ENCODE measurements around the gene MED8.
"Not testable (repeated sequence)": the region's sequence is repeated elsewhere in the genome, so short reads cannot be mapped to it uniquely, and the experiment has no call there.

MED8 gene

DNA sequence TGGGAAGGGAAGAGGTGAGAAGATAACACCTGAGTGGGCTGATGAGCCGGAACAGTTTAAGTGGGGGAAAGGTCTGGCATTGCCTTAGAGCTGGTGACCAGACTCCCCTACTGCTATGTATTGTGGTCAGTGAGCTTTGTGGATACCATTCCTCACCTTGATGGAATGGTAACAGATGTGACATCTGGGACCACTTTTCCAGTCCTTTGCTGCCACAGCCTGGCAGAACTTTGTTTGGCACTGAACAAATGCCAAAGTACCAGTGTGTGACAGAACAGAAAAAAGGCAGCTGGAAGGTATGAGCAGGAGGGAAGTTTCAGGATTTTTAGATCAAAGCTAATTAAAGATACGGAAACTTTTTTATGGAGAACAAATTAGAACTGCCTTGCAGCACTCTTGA, 6.2 kb downstream of the MED8 start:
- peak in 30 of 51 donors; percentile 3 to 70 (median 27) for DNase-seq

DNA sequence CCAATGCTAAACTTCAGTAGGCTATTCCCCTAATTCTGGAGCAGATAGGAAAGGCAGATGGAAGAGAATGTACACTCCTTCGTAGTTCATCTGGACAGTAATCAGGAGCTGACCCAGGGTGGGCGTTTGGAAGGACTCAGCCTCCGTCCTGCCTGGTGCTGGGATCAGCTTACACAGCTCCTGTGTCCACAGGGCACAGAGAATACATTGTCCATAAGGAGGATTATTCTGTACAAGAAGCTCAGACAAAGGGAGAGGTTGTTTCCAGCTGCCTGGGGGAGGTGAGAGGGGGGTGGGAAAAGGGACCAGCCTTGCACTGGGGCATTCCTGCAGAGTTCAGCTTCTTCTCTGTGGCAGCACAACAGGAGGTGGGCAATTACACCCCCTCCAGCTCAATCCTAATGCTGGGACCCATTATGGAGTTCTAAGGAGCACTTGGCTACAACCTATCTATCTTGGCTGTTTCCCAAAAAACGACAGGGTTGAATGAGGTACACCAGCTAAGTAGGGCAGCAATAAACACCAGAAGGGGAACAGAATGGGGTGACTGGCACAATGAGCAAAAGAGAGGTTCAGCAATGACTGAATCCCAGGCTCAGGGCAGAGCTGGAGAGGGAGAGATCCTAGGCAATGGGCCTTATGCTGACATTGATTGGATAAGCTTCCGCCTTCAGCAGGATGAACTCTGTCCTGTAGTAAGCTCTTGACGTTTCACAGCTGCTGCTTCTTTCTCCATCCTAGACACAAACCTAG, 7.4 kb downstream of the MED8 start:
- peak in 42 of 51 donors; percentile 6 to 91 (median 57) for DNase-seq

DNA sequence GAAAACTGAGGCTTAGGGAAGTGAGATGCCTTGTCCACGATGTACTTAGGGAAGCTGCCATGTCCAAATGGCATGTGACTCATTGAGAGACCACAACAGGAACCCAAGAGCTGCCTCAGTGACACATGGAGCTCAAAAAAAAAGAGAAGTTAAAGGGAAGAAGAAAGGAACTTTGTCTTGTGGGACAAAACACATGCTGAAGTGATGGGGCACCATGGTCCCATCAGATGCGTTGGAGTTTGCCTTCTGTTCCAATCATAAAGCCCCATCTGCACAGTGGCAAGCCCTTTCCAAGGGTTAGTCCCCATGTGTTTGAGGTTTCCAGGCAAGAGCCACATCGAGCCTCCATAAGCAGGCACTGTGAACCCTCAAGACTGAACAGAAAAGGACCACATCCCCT, 8.0 kb downstream of the MED8 start:
- DNase-seq = peak in 16 of 51 donors; percentile 11 to 86 (median 48)

DNA sequence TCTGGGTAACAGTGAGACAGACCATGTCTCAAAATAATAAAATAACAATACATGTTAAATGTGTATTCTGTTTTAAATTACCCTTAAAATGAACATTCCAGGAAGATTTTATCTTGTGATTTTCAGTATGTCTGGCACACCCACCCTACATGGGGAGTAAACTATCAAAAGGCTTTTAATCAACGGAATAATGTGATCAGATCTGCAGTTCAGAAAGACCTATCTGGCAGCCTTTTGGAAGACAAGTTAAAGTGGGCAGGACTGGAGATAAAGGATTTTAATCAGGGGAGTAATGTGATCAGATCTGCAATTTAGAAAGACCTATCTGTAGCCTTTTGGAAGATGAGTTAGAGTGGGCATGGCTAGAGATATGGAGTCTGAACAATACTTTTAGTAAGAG, 10.1 kb downstream of the MED8 start:
- DNase-seq = no peak

DNA sequence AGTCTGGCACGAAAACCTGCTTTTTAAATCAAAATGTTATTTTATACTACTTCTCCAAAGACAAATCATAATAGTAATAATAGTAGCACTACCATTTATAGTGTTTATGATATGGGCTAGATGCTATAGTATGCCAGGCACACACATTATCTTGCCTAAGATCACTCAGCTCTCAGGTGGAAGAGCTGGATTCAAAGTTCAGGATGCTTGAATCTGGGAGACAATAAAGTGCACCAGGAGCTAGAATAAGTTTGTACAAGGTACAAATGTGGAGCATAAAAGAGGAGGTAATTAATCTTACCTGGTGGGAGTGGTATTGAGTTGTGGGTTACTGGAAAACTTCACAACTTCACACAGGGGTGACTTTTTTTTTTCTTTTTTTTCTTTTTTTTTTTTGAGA, 11.8 kb downstream of the MED8 start:
- no peak for DNase-seq

DNA sequence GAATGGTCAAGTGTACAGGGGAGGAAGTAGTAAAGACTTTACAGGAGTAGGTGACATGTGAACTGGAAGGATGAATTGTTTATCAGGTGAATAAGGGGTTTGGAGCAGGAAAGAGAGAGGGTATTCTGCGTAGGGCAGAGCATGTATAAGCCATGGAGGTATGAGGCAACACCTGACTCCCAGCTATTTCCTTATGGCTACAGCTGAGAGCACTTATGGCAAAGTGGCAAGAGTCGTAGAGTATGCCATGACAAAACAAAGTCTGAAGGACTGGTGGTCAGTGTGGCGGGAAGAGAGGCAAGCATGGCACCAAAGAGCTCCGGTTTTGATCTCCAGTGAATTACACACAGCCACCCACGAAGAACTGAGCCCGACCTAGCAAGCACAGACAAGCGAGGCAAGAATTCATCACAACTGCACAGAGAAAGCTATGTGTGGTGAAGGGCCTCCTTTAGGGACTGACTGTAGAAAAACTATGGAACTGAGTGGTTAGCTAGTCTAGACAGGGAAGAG, 12.8 kb downstream of the MED8 start:
- no peak for DNase-seq

DNA sequence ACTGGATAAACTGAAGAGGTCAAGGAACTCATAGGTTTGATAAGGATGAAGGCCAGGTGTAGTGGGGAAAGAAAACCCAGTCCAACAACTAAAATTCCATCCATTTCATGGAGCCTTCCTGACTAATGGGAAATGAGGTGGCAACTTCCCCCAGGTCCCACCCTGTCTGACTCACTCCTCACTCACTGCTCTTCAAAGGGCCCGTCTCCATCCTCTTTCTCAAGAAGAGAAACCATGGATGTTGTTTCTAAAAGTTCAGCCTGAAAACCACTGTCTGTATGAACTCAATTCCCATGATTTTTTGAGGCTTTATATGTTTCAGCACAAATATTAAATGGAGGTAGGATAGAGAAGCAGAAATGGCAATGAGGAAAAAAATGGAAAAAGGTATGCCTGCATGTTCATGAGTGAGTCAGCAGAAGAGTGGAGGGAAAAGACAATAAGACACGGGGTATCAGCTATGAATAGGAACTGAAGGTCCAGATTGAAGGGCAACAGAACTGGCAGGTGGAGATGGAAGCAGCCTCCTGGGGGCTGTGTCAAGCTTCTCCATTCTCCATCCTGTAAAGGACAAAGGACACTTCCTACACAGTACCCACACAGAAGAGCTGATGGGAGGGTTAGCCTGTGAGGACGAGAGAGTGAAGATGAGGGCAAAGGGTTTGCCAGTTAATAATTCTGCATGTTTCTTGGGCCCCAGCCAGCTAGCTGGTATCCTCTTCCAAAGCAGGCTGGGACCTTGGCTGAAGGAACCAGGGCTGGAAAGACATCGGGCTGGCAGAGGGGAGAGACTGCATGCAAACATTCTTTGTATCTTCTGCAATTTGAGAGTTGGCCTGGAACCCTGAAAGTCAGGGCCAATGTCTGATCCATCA, 16.3 kb downstream of the MED8 start:
- DNase-seq = peak in 1 of 51 donors; percentile 23

DNA sequence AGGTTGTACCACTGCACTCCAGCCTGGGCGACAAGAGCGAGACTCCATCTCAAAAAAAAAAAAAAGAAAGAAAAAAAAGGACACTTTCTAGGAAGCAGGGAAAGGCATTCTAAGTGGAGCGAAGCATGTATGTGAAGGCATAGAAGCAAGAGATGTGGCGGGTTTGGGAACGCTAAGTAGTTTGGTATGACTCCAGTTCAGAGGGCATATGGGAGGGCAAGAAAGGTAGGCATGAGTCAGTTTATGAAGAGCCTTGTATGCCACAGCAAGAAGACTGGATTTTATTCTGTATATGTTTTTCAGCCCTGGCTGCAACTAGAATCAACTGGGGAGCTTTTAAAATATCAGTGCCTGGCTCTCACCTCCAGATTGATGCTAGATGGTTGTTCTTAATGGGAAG, 17.4 kb downstream of the MED8 start:
- no peak for DNase-seq

DNA sequence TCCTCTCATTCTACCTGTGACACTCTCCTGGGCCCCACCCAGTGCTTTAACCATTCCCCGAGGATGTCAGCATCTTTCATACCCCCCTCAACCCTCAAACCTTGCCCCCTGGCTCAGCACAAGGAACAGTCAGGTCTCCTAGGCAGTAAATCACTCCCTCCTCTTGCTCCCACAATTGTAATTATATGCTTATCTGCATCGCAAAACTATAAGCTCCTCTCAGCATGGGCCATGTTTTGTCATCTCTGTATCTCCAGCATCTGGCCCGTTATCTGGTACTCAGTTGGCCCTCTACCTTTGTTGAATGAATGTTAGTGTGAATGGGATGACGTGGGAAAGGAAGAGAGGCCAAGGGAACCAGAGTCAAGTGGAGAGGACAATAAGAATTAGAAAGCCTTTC, 19.0 kb downstream of the MED8 start:
- DNase-seq = no peak

DNA sequence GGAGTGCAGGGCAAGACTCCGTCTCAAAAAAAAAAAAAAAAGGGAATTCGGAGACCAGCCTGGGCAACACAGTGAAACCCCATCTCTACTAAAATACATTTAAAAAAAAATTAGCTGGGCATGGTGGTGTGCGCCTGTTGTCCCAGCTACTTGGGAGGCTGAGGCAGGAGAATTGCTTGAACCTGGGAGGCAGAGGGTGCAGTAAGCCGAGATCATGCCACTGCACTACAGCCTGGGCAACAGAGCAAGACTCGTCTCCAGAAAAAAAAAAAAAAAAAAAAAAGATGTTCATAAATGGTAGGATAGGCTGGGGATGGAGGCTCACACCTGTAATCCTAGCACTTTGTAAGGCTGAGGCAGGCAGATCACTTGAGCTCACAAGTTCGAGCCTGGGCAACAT, 19.8 kb downstream of the MED8 start:
- not testable (repeated sequence) for DNase-seq

DNA sequence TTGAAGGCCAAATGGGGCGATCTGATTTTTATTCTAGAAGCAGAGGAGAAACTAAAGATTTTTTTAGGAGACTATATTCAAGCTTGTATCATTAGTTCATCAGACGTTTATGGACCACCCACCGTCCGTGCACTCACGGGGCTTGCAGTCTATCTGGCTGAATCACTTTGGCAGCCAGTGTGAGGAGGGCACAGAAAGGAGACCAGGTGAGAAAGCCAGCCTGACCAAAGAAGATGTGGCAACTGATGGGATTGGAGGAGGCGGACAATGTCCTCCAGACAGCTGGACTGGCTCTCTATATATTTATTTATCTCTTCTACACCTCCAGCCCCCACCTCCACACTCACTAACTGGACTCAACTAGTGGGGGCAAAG, 21.0 kb downstream of the MED8 start:
- peak in 1 of 51 donors; percentile 21 for DNase-seq

DNA sequence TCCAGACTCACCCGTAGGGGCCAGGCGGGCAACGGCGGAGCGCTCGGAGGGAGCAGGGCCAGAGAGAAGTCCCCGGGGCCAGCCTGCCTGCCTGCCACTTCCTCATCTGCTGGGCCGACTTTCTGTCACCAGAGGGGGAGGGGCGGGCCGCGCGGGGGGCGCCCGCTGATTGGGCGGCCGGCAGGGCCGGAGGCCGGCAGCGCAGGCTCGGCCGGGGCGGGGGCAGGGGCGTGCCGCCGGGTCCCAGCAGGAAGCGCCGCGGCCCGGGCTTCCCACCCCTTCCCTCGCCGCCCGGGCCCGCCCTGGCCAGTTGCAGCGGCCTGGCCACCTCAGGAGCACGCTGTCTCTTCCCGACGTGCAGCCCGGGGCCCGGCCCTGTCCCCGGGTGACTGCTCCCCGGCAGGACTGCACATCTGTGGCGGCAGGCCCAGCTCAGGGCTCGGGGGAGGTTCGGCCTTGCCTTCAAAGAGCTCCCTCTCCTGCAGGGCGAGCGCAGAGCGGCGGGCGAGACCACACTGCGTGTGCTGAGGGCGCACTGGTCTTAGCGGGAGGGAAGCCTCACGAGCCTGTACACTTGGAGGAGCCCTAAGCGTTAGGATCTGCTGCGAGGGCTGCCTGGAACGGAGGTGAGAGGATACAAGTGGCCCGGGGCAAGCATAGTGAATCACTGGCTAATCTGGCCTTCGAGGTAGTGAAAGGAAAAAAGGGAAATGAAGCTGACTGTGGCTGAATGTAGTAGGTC, 21.5 kb downstream of the MED8 start, which contains the start of gene ELOVL1:
Gene ELOVL1 (minus strand): TSS at position 108 of the 742 bp plus-strand sequence. CDS start 2,402 bp downstream, outside the sequence.
- peak; percentile 30 to 94 (median 84) for DNase-seq

DNA sequence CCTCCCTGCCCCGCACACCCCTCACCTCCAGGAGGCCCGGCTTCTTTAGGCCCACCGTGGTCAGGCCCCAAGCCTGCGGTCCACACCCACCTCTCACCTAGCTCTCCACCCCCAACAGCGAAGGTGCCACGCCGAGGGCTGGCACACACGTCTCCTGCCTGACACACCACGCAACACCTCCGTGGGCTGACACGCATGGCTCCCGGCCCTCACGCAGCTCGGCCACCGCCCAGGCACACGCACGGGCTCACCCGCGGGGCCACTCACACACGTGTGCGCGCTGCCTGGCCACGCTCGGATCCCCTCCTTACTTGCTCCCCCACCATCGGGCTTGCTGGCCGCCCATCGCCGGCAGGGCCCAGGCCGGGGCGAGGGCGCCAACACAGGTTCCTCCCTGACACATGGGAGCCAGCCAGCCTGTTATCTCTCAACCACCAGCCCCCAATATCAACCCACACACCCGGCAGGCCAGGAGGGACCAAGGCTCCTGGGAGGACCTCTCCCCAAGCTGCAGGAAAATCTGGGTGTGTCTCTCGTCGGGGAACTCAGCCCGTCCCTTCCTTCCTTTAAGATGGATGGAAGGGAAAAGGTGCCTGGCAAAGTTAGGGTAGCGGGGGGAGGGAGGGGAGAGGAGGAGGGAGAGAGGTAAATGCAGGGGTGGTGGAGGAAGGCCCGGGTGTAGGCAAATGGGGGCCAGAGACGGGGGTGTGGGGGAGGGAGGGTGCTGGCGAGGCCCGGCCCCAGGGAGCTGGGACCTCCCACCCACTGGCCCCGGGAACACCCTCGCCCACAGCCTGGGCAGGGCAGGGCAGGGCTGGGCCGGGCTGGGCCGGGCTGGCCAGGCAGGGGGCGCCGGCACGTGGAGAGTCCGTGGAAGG, 22.3 kb downstream of the MED8 start:
- DNase-seq = peak in 5 of 51 donors; percentile 10 to 35 (median 27)

DNA sequence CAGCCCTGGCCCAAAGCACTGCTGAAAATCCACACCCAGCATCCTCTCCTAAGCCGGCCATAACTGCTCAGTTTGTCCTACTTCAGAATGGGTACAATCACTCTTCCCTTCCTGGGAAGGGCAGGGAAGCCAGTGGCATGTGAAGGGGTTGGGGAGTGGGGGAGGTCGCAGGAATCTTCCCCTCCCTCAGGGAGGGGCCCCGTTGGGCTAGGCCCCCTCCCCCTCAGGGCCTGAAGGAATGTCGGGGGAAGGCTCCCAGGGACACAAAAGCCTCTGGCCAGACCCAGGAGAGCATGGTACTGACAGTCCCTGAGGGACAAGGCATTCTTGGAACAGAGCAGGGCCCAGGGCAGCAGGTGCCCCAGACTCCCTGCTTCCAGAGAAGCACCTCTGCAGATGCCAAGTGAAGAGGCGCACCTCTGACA, 23.0 kb downstream of the MED8 start:
- DNase-seq = no peak

DNA sequence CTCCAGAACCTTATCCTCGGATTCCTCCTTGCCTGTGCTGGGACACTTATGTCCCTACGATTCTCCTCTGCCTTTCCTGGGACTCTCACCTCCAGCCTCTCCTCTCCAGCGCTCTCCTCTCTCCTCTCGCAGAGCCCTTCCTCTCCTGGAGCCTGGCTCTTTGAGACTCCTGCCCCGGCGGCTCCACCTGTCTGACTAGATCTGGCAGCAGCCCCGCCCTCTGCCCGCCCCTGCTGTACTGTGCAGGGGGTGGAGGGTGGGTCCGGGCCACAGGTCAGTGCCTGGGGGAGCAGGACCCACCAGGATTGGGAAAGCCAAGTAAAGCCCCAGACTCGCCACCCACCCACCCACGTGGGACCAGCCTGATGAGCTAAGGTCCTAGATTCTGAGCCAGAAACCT, 23.4 kb downstream of the MED8 start:
- no peak for DNase-seq

DNA sequence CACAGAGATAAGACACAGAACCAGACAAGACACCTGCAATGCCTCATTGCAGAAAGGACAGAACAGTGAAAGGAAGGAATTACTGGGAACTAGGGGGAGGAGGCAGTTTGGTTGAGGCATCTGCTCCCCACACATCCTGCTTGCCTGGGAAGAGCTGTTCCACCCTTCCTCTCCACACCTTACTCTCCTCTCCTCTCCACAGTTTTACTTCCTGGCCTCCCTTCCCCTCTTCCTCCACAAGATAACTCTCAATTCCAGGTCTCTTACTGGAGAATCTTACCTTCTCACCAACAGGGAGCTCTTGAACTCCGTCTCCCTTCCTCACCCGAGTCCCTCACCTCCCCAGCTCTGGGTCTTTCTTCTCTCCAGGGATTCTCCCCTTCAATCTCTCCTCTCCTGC, 23.9 kb downstream of the MED8 start:
- DNase-seq = no peak

DNA sequence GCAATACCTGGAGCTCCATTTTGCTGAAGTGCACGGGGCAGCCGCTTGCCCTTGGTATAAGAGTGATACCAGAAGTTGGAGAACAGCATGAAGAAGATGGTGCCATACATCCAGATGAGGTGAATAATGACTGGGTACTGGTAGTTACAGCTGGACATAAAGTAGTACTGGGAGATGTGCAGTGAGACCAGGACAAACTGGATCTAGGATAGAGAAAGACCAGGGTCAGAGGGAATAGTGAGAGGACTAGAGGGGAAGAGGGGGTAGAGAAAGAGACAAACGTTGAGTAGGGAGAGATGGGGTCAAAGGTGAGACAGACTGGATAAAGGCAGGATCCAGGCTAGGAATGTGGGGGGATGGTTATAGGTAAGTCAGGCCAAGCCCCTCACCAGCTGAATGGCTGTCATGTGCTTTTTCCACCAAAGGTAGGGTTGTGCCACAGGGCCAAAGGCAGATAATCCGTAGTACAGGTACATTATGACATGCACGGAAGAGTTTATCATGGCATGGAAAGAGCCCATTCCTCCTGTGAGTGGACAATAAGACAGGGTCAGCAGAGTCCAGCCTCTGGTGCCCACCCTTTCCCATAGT, 25.6 kb downstream of the MED8 start:
- DNase-seq = no peak

DNA sequence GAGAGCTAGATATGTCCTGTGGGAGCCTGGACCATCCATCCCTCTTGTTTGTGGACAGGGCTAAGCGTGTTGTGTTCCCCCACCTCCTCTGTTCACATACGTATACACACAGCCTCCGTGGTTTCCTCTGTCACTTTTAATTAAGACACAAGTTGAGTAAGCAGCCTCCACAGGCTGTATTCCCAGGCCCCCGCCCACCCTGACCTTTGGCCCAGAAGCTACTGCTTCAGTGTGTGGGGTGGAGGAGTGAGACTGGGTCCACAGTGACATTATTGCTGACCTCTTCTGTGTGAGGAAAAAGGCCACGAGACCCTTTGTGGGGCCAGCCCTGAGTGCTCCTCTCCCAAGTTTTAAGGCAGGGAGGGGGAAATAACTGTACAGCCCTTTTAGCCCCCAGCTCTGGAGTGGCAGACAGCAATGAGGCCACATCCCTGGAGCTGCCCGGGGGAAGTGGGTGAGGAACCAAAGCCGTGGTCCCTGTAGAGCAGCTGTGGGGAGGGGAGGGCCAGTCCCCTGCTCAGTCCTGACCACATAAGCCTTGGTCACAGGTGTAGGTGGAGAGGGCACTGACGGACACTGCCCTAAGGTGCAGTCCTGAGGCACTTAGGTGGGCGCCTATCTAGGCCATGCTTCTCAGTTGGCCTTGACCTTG, 26.2 kb downstream of the MED8 start:
- DNase-seq = no peak

DNA sequence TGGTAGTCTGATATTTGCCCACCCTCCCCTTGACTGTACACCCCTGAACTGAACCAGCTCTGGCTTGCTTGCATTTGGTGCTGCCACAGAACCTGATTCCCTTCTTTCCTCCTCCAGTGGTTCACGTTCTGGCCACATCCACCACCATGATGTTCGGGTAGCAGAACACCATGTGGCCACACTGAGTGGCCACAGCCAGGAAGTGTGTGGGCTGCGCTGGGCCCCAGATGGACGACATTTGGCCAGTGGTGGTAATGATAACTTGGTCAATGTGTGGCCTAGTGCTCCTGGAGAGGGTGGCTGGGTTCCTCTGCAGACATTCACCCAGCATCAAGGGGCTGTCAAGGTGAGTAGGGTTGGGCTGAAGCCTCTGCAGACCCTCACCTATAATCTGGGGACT, 29.0 kb downstream of the MED8 start:
- no peak for DNase-seq

DNA sequence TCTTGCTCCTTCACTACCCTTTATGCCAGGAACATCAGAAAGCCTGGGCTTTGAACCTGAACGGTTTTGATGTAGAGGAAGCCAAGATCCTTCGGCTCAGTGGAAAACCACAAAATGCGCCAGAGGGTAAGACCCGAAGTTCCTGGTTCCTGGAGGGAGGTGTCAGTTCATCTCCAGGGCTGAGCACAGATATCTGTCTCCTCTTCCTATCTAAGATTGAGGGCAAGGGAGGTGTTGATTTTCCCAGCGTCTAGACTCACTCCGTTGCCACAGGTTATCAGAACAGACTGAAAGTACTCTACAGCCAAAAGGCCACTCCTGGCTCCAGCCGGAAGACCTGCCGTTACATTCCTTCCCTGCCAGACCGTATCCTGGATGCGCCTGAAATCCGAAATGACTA, 29.9 kb downstream of the MED8 start:
- DNase-seq = no peak

Data from hypothalamus (tissue), 51 donors.